SH-SY5Y (cell line): Measurements from ENCODE around the gene PARVB.

Experiments
- GATA2 ChIP-seq: IDR thresholded peaks from 2 replicates; pipeline ENCODE4 v1.6.1; 2011; ENCODE audit warnings: mild to moderate bottlenecking, low read depth, low read length
- GATA3 ChIP-seq: IDR thresholded peaks from 2 replicates; pipeline ENCODE4 v1.6.1; 2011; ENCODE audit warnings: low read depth, mild to moderate bottlenecking, low read length, moderate library complexity

- TF ChIP-seq GATA2 (no peak), GATA3 (no peak)
Measured at GRCh38 chr22:44116331-44116730, 92.2 kb downstream of the PARVB start.
